Measurements from ENCODE around the gene EFNB2. TPM values are rescaled to one million over a fixed set of nuclear protein-coding genes. Genes with fewer than 3 reads are reported as not detected.

The EFNB2 gene
- total and polyA plus RNA-seq, 7 donors: 5.8 to 10.8 (median 8.8) TPM

GRCh38 chr13:106532111-106532929, 3.1 kb downstream of the EFNB2 start:
- Histone ChIP-seq H3K4me3 (peak overlapping the region; percentile 75), H3K36me3 (ENCODE audit: insufficient read depth in 1 of 2, low read depth in 1 of 2) (no peaks in the 10 kb centered on the region), H3K27me3 (ENCODE audit: insufficient read depth in 3 of 3, low read length in 2 of 3) (no peaks in the 10 kb centered on the region), H3K27ac (peak overlapping the region; percentile 30), H3K4me1 (peaks cover 3% of the 10 kb centered on the region), H3K9me3 (no peaks in the 10 kb centered on the region)
- ATAC-seq: no peak
- intact Hi-C loops (cut with DNase I): loop anchor here (5.0 to 10.0 kb wide), 5 partner anchors 385 to 1960 kb away; no protein-coding TSS in a partner anchor
- TF ChIP-seq CTCF (IDR thresholded peaks at IDR 0.05): no peak
- peak in 1 of 2 donors; percentile 39 for DNase-seq
- 16 to 38% (median 29%) methylated on average over 18 of the region's 18 CpGs for WGBS, 3 donors

GRCh38 chr13:106530980-106531481, 4.4 kb downstream of the EFNB2 start:
- peak overlapping the region; percentile 75 for H3K4me3 ChIP-seq
- no peak for TF ChIP-seq CTCF (IDR thresholded peaks at IDR 0.05)
- 76 to 79% (median 78%) methylated on average over 8 of the region's 8 CpGs for WGBS, 3 donors
- no peak overlapping the region for H3K27ac ChIP-seq
- no peaks in the 10 kb centered on the region for H3K27me3 ChIP-seq (ENCODE audit: insufficient read depth in 3 of 3, low read length in 2 of 3)
- no peaks in the 10 kb centered on the region for H3K36me3 ChIP-seq (ENCODE audit: insufficient read depth in 1 of 2, low read depth in 1 of 2)
- ATAC-seq: no peak
- H3K4me1 ChIP-seq: peaks cover 3% of the 10 kb centered on the region
- no peaks in the 10 kb centered on the region for H3K9me3 ChIP-seq
- intact Hi-C loops (cut with DNase I): loop anchor here (5.0 to 10.0 kb wide), 5 partner anchors 386 to 1959 kb away; no protein-coding TSS in a partner anchor
- DNase-seq: no peak

- no peak for DNase-seq
Observed at GRCh38 chr13:106530171-106530851, 5.2 kb downstream of the EFNB2 start.

More at GRCh38 chr13:106530171-106530851, 5.2 kb downstream of the EFNB2 start:
- H3K9me3 ChIP-seq: no peaks in the 10 kb centered on the region
- H3K4me1 ChIP-seq: peaks cover 3% of the 10 kb centered on the region
- WGBS, 3 donors: 74 to 90% (median 80%) methylated on average over 11 of the region's 11 CpGs
- no peaks in the 10 kb centered on the region for H3K36me3 ChIP-seq (ENCODE audit: insufficient read depth in 1 of 2, low read depth in 1 of 2)
- no peaks in the 10 kb centered on the region for H3K27me3 ChIP-seq (ENCODE audit: insufficient read depth in 3 of 3, low read length in 2 of 3)
- intact Hi-C loops (cut with DNase I): loop anchor here (5.0 to 10.0 kb wide), 5 partner anchors 387 to 1958 kb away; no protein-coding TSS in a partner anchor
- no peak for ATAC-seq
- H3K27ac ChIP-seq: no peak overlapping the region
- H3K4me3 ChIP-seq: peak overlapping the region; percentile 75
- no peak for TF ChIP-seq CTCF (IDR thresholded peaks at IDR 0.05)

All from psoas muscle (tissue), 8 donors.